AG20443 (cell line): ENCODE measurements around the gene CENPM.

Experiments used
- DNase-seq: peaks from one replicate; pipeline ENCODE4 v3.0.0; 2012; ENCODE audit warnings: low spot score, mixed read lengths

The CENPM gene

DNA sequence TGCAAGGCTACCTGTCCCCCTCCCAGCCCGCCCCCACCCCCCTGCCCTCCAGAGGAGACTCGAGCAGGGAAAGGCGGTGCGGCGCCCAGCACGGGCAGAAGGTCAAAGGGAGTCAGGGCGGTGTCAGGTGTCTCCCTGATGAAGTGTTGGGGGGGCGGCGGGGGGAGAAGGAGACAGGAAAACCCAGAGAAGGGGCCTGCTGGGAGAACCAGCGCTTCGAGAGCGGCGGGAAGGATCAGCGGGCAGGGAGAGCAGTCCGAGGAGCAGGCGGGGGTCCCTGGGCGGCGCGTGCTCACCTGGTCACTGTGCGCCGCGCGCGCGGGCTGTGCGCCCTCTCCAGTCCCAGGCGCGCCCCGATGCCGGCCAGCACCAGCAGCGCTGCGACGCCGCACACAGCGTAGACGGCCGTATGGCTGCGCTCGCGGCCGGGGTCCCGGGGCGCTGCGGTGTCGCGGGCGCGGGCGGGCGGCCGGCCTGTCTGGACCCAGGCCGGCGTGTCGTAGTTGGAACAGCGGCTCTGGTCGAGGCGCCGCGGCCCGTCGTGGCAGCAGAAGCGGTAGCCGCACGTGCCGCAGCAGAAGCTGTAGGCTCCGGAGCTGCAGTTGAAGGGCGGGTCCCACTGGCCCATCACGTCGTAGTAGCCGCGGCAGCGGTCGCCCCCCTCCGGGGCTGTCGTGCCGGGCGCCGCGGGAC, 33.0 kb downstream of the CENPM start:
- no peak for DNase-seq

DNA sequence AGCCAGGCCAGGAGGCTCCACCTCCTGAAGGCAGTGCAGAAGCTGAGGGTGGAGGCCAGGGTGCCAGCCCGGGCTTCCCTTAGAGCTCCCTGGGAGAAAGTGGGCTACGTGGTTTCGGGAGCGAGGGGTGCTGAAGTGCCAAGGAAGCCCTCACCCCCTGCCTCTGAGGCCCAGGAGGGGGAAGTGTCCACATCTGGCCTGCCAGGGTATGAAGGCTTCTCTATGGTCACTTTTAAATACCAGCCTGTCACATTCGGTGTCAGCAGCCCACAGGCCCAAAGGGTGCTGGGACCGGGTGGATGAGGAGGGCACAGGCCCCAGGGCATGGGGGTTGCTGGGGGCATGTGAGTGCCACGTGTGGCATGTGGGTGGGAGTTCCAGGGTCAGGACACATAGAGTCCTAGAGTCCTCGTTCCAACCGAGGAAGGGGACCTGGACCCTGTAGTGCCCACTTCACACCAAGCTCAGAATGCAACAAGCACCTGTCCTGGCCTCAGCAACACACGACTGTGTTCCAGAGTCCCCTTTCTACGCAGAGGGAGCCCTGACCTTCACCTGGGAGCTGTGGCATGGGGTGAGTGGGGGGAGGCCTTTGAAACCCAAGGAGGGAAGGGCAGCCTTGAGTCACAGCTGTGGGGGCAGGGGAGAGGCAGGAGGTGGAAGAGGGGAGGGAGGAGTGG, 33.8 kb downstream of the CENPM start:
- no peak for DNase-seq

DNA sequence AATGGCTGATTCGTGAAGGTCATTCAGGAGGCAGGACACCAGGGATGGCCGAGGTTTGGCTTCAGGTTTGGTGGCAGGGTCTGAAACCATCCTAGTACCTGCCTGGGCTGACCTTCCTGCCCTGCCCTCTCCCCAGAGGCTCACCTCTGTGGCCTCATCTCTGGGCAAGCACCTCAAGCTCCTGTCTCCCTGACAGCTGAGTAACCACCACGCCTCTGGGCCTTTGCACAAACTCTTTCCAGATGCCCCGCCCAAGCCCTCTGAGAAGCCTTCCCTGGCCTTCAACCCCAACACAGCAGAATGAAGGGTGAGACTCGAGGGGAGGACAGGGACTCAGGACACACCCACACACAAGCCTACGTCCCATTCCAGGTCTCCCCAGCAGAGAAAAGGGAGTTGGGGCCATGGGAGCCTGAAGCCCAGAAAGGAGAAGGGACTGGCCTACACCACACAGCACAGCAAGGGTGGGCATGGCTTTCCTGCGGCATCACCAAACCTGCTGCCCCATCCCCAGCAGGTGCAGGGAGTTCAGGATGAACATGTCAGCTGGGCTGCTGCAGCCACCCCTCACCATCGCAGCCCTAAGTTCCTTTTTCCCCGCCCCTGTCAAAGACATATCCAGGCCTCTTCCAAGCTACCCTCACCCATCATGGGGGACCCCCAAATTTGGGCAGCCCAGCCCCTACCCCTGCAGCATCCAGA, 34.5 kb downstream of the CENPM start:
- no peak for DNase-seq

DNA sequence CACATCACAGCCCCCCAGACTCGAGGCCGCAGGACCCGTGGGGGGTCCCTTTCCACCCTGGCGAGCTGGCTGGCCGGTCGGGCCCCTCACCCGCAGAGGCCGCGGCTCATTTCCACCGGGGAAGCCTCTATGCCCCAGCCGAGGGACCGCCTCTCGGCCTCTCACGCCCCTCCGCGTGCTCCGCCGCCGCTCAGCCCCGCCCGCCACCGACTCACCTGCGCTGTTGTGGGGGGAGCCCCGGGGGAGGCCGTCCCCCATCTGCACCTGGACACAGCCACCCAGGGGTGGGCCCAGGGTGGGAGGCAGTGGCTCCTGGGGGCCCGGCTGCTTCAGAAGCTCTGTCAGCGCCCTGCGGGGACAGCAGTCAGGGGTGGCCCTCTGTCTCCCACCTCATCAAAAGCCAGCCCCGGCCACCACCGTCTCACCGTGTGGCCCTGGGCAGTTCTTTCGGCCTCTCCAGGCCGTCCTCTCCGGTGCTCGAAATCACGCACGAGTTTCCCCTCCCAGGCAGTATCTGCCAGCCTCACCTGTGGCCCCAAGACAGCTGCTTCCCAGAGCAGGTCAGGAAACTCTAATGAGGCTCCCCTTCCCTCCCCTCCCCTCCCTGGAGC, 35.8 kb downstream of the CENPM start:
- DNase-seq, result no peak

DNA sequence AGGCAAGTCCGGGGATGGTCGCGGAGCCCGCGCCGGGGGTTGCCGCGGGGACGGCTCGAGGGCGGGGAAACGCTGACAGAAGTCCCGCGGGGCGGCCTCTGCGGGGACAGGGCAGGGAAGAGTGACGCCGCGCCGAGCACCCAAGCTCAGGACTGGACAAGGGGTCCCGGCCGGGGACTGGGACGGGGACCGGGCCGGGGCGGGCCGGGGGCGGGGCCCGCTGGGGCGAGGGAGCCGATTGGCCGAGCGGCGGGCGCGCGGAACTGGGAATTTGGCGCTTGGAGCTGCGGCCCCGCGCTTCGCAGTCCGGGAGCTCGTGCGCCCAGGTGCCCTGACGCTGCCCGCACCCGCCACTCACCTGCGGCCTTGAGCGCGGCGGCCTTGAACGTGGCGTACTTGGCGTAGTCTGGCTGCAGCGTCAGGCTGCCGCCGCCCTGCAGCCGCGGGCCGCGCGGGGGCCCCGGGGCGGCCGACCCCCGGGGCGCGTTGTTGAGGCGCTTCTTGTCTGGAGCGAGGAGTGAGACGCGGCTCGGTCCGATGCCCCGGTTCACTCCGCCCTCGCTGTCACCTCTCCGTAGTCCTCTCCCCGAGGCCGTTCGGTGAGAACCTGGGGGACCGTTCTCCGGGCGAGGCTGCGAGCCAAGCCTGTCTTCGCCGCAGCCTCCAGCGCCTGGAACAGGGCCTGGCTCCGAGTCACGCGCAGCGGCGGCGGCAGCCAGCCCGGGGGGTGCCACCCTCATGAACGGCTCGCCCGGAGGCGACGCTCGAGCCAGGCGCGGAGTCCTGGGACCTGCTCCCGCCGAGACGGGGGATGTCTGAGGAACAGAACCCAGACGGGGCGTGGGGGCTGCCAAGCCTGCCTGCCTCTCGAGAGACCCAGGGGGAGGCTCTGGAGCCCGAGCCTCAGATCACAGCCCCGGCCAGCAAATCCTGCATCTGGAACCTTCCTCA, 36.6 kb downstream of the CENPM start:
- DNase-seq, result peak; percentile 76

DNA sequence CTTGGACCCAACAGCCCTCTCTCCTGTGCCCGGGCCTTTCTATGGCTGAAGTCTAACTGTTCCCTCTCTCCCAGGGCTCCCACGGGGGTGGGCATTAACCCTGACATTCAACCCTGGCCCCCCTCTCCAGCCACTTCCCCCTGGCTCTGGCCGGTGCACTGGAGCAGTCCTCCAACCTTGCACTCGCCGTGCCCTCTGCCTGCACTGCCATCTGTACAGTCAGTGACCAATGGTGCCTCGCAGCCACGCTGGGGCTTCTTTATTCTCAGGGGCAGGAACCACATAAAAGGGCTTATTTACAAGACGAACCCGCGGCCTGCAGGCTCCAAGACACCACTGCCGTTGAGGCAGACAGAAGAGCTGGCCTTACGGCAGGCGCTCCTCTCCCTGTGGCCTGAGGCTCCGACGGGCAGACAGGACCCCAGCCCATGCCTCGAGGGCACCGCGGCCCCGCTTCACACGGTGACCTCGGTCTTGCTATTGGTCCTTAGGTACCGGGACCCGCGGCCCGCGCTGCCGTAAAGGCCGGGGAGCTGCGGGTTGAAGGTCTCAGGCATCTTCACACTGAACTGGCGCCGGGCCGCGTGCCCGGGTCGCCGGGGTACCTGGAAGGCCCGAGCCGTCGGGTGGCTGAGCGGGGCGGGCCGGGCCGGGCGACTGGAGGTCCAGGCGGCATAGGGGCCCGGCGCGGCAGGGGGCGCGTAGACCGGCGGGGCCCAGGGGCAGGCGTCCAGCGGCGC, 37.5 kb downstream of the CENPM start:
- DNase-seq, result no peak

DNA sequence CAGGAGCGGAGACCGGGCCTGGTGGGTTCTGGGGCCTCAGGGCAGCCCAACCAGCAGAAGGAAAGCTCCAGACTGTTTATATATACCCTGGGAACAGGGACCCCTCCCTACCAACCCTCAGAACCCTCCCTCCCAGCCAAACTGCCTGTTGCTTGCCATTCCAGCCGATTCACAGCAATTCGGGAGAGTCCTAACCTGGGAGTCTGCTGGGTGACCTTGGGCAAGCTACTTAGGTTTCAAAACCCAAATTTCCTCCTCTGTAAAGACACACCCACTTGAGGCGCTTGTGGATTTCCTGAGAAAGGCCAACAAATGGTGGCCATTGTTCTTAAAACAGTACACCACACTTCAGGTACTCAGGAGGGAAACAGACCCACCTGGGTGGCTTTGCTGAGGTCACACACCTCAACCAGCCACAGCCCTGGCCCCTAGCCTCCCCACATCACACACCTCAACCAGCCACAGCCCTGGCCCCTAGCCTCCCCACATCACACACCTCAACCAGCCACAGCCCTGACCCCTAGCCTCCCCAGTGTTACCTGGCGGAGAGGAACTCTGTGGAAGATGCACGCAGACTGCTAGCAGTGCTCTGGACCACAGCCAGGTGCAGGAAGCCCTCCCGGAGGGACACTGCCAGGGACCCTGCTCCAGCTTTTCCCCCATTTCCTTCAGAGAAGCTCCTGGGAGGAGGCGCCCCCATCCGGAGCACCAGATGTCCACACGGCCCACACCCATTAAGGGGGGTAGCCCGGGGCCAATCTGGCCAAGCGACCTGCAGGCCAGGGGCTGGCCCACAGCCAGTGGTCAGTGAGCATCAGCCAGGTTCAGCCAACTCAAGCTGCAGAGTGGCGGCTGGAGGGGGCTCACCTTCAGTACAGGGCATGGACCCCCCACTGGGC, 38.3 kb downstream of the CENPM start:
- no peak for DNase-seq

DNA sequence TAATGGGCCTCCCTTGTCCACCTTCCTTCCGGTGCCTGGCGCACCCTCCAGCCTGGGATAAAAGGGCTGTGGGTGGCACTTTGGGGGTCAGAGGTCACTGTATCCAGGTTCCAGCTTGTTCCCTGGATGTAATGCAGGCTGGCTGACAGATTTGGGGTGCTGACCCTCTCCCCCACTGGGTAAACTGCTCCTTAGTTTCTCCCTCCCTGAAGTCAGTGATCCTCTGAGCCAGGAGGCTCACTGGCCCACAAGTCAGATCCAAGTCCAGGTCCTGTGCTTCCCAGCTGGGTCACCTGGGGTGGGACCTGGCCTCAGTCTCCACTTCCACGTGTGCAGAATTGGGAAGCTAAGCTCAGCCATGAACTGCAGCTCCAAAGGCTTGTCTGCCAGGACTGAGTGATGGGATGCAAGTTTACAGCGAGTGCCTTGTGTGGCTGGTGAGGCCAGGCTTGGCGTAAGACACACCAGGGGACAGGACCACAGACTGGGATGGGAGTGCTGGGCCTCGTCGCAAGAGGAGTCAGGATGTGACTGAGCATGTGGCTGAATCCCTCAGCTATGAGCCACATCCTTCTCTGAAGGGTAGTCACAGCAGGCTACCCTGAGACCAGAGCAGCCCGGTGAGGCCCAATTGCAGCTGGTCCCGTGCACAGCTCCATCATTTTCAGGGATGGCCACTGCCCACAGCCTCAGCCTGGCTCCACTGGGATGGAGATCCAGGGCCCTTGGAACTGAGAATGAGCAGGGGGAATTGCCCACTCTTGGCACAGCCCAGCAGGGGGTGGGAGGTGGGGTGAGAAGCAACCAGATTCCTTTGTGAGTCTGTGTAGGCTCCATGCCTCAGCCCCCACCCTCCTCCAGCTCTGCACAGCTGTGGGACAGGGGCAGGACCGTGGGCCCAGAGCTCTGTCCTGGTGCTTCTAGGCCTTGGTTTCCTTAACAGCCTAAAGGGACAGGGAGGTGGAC, 39.2 kb downstream of the CENPM start:
- DNase-seq, result no peak

DNA sequence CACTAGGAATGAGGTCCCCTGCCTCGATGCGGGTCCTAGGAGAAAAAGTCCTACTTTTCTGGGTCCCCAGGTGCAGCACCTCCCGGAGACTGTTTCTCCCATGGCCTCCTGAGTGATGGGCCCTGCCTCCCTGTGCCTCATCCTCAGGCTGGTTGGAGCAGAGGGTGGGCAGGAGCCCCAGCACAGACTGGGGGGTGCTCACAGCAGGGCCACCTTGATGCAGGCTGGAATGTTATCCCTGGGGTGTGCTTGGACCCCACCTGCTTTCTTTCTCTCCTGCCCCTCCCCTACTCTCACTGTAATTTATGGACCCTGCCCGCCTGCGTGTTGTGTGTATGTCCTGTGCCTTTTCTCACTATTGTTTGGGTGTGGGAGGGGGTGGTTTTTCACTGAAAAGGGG, 40.1 kb downstream of the CENPM start:
- no peak for DNase-seq

DNA sequence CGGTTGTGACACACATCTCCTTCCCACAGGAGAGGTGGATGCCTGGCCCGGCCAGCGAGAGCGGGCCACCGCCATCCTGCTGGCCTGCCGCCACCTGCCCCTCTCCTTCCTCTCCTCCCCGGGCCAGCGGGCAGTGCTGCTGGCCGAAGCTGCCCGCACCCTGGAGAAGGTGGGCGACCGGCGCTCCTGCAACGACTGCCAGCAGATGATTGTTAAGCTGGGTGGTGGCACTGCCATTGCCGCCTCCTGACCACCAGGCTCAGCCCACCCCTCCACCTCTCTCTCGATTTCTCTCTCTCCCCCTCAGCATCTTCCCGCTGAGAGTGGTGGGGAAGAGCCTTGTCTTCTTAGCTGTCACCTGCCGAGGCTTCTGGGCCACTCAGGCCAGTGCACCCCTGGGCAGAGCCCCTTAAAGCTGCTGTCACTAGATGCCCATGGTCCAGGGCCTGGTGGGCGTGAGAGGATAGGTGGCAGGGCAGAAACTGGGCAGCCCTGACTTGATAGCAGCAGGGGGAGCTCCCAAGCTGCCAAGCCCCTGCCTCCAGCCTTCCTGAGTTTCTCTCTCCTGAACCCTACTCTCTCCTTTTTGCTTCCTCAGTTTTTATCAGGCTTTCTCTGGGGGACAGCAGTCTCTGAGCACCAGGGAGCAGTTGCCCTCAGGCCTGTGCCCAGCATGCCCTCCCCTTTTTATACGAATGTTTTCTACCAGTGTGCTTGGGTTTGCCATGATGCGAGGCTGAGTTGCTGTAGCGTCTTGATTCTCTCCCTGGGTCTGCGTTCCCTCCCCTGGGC, 41.3 kb downstream of the CENPM start:
- no peak for DNase-seq

DNA sequence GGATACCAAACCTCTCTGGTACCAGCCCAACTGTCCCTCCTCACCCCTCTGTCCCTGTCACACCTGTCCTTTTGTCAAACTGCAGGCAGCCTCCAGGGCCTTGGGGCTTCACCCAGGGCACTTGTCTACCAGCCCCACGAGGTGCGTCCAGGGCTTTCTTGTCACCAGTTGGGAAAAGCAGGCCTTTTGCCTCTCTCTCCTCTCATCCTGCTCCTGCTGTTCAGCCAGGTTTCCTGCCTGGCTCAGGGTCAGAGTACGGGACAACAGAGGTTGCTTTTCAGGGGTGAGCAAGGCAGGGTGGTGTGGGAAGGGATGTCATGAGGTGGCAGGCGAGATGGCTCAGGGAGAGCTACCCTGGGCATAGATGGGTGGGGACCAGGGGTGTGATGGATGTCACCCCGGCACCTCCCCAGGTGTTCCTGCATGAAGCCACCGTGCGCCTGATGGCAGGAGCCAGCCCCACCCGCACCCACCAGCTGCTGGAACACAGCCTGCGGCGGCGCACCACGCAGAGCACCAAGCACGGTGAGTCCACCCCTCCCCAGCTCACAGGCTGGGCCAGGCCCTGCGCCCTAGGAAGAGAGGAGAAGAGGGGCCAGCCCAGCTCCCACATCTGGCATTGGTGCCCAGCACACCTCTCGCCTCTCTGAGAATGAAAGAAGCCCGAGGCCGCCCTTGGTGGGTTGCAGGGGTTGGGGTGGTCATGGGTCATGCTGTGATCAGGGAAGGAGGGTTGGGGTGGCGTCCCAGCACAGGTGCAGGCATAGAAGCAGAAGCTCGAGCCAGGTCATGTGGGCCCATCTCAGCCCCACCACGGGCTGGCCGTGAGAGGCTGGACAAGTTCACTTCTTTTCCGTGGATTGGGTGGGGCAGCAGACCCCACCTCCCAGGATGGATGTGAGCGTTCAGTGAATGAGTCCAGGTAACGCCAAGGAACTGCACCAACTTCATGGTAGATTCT, 42.2 kb downstream of the CENPM start:
- no peak for DNase-seq

DNA sequence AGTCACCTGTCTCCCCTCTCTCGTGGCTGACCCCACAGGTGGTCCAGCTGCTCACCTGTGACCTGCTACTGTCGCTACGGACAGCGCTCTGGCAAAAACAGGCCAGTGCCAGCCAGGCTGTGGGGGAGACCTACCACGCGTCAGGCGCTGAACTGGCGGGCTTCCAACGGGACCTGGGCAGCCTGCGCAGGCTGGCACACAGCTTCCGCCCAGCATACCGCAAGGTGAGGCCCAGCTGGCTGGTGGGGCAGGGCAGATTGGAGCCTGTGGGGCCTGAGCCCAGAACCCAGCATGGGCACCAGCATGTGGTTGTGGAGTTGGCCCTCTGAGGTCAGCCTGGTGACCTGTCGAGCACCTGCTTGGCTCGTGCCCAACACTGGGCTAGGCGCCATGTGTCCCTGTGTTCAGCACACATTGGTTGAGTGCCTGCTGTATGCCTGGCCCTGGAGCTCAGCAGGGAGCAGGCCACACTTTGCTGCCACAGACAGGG, 44.0 kb downstream of the CENPM start:
- no peak for DNase-seq

DNA sequence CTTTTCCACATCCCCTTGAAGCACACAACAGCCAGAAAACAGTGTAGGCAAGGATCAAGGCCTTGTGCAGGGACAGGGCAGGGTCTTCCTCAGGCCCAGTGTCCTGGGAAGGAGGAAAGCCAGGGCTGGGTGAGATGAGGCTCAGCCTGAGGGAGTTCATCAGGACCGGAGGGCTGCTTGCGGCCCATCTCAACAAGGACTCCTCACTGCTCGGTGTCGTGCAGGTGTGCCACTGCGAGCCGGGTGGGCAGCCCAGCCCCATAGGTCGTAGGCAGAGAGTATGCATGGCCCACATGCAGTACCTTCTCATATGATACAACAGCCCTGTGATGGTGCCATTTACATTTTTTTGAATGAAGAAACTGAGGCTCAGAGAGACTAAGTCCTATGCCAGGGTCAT, 44.9 kb downstream of the CENPM start:
- no peak for DNase-seq

DNA sequence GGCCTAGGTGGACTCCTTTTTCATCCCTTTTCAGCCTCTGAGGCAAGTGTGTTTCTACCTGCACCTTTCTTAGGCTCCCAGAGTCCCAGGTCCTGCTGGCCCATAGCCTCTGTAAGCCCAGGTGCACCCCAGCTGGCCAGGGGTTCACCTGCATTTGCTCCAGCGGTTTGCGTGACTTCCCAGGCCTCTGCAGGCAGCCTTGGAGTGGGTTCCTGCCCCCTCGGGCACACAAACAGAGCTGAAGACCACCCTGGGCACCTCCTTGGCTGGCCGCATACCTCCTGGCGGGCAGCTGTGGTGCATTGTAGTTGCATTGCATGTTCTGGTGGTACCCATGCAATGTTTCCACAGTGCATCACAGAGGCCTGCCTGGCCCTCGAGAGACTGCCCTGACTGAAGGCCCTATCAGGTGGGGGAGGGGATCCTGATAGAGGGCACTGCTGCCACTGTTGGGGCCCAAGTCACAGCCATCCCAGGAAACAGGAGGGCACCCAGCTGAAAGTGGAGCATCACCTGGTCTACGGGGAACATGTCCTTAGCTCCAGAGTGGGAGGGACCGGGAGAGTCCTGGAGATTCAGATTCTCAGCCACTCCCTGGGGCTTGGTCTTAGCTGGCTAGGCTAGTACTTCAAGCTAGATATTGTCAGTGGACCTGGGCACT, 46.2 kb downstream of the CENPM start:
- DNase-seq, result no peak

DNA sequence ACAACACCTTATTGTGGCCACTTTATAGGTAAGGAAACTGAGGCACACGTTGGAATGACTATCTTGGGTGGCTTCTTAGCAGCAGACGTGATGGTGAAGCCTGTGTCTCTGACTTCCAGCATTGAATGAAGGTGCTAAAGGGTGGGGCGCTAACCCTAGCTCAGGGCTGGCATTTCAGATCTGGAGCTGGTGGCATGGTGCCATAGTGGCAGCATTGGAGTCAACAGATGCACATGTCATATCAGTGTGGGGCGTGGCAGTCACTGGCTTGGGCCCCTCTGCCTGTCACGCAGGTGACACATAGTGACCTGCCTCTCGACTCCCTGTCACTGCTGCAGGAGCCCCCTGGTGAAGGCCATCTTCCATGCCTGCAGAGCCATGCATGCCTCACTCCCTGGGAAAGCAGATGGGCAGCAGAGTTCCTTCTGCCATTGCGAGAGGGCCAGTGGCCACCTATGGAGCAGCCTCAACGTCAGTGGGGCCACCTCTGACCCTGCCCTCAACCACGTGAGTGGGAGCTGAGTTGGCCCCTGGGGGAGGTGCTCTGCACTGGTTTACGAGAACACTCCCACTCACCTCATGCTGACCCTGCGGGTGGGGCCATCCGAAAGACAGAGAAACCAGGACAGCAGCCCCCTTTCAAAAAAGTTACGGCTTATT, 46.8 kb downstream of the CENPM start:
- DNase-seq, result no peak
